ENCODE data around the gene CAMK1D.

CAMK1D gene

GRCh38 chr10:12834116-12834665, 484.8 kb downstream of the CAMK1D start:
- Mint-ChIP-seq H3K36me3 (ENCODE audit: low read depth) (peaks cover 19% of the 10 kb centered on the region), H3K27ac (no peak overlapping the region), H3K9me3 (no peaks in the 10 kb centered on the region), H3K27me3 (no peaks in the 10 kb centered on the region), H3K4me1 (ENCODE audit: low read depth) (no peaks in the 10 kb centered on the region), H3K4me3 (no peak overlapping the region)
- intact Hi-C loops (cut with micrococcal nuclease), result no loop called here

DNA sequence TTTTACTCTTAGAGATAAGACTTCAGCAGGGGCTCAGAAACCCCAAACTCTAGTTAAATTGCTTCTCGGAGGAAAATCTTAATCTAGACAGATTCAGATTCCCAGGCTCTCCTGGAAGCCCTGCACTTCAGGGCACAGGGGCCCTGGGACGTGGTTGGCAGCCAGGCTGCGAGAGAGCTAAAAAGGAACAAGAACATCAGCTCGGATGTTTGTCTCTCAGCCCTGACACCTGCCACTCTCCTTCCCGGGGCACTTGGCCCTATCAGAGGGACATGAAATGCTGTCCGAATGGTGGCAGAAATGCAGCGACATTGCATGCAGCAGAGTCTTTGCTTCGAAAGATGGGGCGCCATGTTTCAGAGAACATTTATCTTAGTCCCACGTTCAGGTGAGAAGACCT, 485.4 kb downstream of the CAMK1D start:
- Mint-ChIP-seq H3K27ac (no peak overlapping the region), H3K27me3 (no peaks in the 10 kb centered on the region), H3K4me1 (ENCODE audit: low read depth) (no peaks in the 10 kb centered on the region), H3K4me3 (no peak overlapping the region), H3K9me3 (no peaks in the 10 kb centered on the region), H3K36me3 (ENCODE audit: low read depth) (peaks cover 14% of the 10 kb centered on the region)
- intact Hi-C loops (cut with micrococcal nuclease), result no loop called here

- H3K27me3 Mint-ChIP-seq, result no peaks in the 10 kb centered on the region
- no peak overlapping the region for H3K4me3 Mint-ChIP-seq
- intact Hi-C loops (cut with micrococcal nuclease), result no loop called here
- H3K27ac Mint-ChIP-seq, result no peak overlapping the region
- no peaks in the 10 kb centered on the region for H3K4me1 Mint-ChIP-seq (ENCODE audit: low read depth)
- peaks cover 4% of the 10 kb centered on the region for H3K36me3 Mint-ChIP-seq (ENCODE audit: low read depth)
- no peaks in the 10 kb centered on the region for H3K9me3 Mint-ChIP-seq
Measured at GRCh38 chr10:12835709-12836108, 486.4 kb downstream of the CAMK1D start.

- Mint-ChIP-seq H3K27me3 (no peaks in the 10 kb centered on the region), H3K4me1 (ENCODE audit: low read depth) (no peaks in the 10 kb centered on the region), H3K4me3 (no peak overlapping the region), H3K36me3 (ENCODE audit: low read depth) (no peaks in the 10 kb centered on the region), H3K27ac (no peak overlapping the region), H3K9me3 (no peaks in the 10 kb centered on the region)
- intact Hi-C loops (cut with micrococcal nuclease), result no loop called here
Measured at GRCh38 chr10:12838366-12838765, 489.0 kb downstream of the CAMK1D start.

DNA sequence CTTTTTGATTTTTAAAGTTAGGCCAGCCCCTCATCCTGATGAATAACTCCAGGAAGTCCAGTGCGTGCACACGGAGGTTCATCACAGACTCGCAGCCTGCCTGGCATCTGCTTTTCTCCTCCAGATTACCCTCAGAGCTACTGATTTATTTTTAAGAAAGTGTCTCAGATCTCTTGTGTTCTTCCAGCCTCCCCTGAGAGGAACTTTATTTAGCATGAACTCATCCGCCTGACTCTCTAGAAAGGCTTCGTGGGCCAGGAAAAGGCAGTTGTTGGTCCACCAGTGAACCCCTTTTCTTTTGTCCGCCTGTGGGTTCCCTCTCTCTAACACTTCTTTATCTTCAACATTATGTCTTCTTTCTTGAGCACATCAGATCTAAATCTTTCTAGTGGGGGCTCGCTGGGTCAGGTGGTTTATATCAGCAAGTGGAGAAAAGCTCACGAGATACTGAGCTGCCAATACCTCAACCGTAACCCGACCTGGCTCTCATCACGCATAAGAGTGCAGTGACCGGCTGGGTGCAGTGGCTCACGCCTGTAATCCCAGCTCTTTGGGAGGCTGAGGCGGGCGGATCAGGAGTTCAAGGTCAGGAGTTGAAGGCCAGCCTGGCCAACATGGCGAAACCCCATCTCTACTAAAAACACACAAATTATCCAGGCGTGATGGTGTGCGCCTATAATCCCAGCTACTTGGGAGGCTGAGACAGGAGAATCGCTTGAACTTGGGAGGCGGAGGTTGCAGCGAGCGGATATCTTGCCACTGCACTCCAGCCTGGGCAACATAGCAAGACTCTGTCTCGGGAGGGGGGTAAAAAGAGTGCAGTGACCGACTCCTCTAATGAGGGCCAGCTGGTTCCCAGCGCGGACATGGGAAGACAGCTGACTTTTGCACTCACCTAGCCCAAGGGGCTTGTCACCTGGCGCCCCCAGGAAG, 489.9 kb downstream of the CAMK1D start:
- H3K4me1 Mint-ChIP-seq (ENCODE audit: low read depth), result no peaks in the 10 kb centered on the region

DNA sequence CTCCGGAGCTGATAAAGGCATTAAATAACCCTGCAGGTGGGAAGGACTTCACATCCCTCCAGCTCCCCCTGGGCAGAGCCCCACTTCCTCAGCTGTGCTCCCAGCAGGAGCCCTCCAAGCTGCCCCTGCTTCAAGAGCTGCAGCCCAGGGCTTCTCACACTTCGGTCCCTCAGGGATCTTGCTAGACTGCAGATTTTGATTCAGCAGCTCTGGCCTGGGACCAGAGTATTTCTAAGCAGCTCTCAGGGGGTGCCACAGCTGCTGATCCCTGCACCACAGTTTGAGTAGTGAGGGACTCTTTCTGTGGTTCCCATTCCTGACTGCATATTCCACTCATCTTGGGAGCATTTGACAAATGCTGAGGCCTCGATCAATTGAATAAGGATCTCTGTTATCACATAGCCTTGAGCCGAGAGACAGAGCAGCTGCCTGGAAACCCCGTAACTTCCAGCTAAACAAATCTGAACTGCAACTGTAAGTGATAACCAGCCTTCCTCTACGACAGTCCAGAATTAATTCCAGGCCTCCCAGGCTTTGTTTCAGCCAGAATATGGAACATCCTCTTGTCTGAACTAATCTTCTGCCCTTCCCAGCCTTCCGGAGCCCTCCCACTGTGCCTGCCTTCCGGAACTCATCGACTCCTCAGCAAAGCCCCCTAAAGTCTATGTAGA, 490.7 kb downstream of the CAMK1D start:
- intact Hi-C loops (cut with micrococcal nuclease), result no loop called here
- Mint-ChIP-seq H3K9me3 (no peaks in the 10 kb centered on the region), H3K4me3 (no peak overlapping the region), H3K36me3 (ENCODE audit: low read depth) (no peaks in the 10 kb centered on the region), H3K27me3 (no peaks in the 10 kb centered on the region), H3K4me1 (ENCODE audit: low read depth) (no peaks in the 10 kb centered on the region), H3K27ac (no peak overlapping the region)

More for the DNA sequence above, 489.9 kb downstream of the CAMK1D start:
- H3K27ac Mint-ChIP-seq, result no peak overlapping the region
- no peaks in the 10 kb centered on the region for H3K36me3 Mint-ChIP-seq (ENCODE audit: low read depth)
- H3K9me3 Mint-ChIP-seq, result no peaks in the 10 kb centered on the region
- intact Hi-C loops (cut with micrococcal nuclease), result no loop called here
- H3K27me3 Mint-ChIP-seq, result no peaks in the 10 kb centered on the region
- no peak overlapping the region for H3K4me3 Mint-ChIP-seq

DNA sequence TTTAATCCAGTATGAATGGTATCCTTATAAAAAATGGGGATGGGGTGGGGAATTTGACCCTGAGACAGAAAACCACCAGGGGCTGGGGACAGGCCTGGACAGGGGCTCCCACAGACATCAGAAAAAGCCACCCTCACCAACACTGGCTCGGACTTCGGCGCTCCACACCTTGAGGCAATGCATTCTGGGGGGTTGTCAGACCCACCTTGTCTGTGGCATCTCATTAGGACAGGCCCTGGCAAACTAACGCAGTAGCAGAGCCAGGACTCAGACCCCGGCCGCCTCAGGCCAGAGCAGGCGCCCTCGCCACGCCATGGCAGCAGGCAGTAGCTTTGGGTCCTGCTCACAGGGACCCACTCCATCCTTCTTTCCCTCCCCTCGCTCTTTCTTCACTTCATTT, 492.1 kb downstream of the CAMK1D start:
- Mint-ChIP-seq H3K27ac (no peak overlapping the region), H3K4me1 (ENCODE audit: low read depth) (no peaks in the 10 kb centered on the region), H3K27me3 (peaks cover 1% of the 10 kb centered on the region), H3K9me3 (no peaks in the 10 kb centered on the region), H3K36me3 (ENCODE audit: low read depth) (no peaks in the 10 kb centered on the region), H3K4me3 (no peak overlapping the region)
- intact Hi-C loops (cut with micrococcal nuclease), result no loop called here

- Mint-ChIP-seq H3K27me3 (peaks cover 1% of the 10 kb centered on the region), H3K4me1 (ENCODE audit: low read depth) (no peaks in the 10 kb centered on the region), H3K36me3 (ENCODE audit: low read depth) (no peaks in the 10 kb centered on the region), H3K27ac (no peak overlapping the region), H3K4me3 (no peak overlapping the region), H3K9me3 (no peaks in the 10 kb centered on the region)
- intact Hi-C loops (cut with micrococcal nuclease), result no loop called here
Measured at GRCh38 chr10:12841826-12842225, 492.5 kb downstream of the CAMK1D start.

DNA sequence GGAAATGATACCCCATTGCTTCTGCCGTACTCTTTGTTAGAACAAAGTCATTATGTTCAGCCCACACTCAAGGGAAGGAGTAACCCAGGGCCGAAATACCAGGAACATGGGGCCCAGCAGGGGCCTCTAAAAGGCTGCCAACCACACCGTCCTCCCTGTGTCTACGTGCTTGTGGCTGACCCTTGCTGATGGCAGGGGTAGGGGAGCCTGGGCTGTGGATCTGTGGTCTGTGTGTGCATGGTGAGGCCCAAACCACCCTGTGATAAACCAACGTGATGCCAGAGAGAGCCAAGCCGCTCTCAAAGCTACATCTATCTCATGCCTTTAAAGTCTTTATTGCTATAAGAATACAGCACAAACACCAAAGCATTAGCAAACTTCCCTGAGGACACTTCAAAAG, 493.0 kb downstream of the CAMK1D start:
- H3K36me3 Mint-ChIP-seq (ENCODE audit: low read depth), result no peaks in the 10 kb centered on the region
- no peak overlapping the region for H3K4me3 Mint-ChIP-seq
- no peaks in the 10 kb centered on the region for H3K9me3 Mint-ChIP-seq
- intact Hi-C loops (cut with micrococcal nuclease), result no loop called here
- peaks cover 1% of the 10 kb centered on the region for H3K27me3 Mint-ChIP-seq
- H3K27ac Mint-ChIP-seq, result no peak overlapping the region
- no peaks in the 10 kb centered on the region for H3K4me1 Mint-ChIP-seq (ENCODE audit: low read depth)

DNA sequence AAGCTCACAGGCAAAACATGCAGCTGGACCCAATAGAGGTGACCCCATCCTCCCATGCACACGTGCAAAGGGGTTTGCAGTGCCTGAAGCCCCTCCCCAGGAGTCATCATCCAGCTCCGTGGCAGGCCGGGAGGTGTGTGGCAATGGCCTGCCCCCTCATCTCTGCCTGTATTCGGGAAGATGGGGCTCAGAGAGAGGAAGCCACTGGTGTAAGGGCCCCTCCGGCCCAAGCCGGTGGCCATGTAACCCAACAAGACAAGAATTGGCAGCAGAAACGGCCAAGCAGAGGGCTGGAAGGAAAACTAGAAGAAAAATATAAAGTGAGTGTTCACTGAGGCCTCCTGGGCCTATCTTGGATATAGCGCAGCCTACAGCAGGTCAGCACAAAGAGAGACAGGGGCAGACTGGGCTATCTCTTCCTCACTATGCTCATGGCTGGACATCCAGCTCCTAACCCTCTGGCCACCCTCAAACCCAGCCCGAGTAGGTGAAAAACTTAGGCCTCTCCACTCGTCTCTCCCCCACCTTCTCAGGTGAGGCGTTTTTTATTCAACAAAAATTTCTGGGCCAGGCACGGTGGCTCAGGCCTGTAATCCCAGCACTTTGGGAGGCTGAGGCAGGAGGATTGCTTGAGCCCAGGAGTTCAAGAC, 494.1 kb downstream of the CAMK1D start:
- Mint-ChIP-seq H3K4me1 (ENCODE audit: low read depth) (no peaks in the 10 kb centered on the region), H3K9me3 (no peaks in the 10 kb centered on the region), H3K36me3 (ENCODE audit: low read depth) (no peaks in the 10 kb centered on the region), H3K27me3 (peaks cover 1% of the 10 kb centered on the region), H3K27ac (peak overlapping the region; percentile 6), H3K4me3 (no peak overlapping the region)
- intact Hi-C loops (cut with micrococcal nuclease), result no loop called here

DNA sequence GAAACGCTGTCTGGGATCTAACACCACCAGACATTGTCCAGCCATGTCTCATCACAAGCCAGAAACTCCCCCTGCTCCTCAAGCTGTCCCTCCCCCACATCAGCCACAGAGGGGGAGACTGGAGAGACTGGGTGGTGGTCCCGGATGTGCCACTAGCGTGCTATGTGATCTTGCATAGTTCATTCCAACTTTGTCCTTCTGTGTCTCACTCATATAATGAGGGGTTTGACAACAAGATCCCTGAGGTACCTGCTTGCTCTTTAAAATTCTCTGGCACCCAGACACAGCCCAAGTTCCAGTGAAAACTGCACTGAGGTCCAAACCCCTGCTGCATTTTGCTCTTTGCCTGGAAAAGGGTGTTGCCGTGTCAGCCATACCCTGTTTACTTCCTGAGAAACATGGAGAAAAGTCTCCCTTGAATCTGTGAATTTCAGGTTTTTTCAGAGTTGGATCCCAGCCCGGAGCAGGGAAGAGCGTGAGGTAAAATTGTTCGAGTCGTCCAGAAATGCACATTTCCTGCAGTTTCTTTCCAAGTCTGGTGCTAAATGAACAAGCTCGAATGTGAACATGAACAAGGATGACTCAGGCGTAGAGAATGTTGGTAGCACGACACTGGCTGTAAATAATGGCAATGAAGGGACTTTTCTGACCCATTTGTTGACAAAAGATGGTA, 495.6 kb downstream of the CAMK1D start:
- no peaks in the 10 kb centered on the region for H3K36me3 Mint-ChIP-seq (ENCODE audit: low read depth)
- no peaks in the 10 kb centered on the region for H3K4me1 Mint-ChIP-seq (ENCODE audit: low read depth)
- H3K4me3 Mint-ChIP-seq, result no peak overlapping the region
- intact Hi-C loops (cut with micrococcal nuclease), result no loop called here
- peaks cover 14% of the 10 kb centered on the region for H3K27me3 Mint-ChIP-seq
- no peak overlapping the region for H3K27ac Mint-ChIP-seq
- H3K9me3 Mint-ChIP-seq, result no peaks in the 10 kb centered on the region

DNA sequence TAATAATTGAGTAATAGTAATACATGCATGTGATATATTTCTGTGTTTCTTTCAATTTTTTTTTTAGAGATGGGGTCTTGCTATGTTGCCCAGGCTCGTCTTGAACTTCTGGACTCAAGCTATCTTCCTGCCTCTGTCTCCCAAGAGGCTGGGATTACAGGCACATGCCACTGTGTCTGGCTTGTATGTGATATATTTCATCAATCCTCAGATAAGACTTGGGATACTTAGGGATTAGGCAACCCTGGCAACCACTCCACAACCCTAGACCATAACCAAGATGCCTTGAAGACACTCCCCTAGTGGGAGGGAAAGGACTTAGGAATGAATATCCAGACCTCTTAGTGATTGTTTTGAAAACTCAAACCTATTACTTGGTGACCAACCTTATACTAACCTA, 497.4 kb downstream of the CAMK1D start:
- Mint-ChIP-seq H3K4me1 (ENCODE audit: low read depth) (no peaks in the 10 kb centered on the region), H3K36me3 (ENCODE audit: low read depth) (no peaks in the 10 kb centered on the region), H3K27me3 (peaks cover 16% of the 10 kb centered on the region), H3K27ac (no peak overlapping the region), H3K4me3 (no peak overlapping the region), H3K9me3 (no peaks in the 10 kb centered on the region)
- intact Hi-C loops (cut with micrococcal nuclease), result no loop called here

DNA sequence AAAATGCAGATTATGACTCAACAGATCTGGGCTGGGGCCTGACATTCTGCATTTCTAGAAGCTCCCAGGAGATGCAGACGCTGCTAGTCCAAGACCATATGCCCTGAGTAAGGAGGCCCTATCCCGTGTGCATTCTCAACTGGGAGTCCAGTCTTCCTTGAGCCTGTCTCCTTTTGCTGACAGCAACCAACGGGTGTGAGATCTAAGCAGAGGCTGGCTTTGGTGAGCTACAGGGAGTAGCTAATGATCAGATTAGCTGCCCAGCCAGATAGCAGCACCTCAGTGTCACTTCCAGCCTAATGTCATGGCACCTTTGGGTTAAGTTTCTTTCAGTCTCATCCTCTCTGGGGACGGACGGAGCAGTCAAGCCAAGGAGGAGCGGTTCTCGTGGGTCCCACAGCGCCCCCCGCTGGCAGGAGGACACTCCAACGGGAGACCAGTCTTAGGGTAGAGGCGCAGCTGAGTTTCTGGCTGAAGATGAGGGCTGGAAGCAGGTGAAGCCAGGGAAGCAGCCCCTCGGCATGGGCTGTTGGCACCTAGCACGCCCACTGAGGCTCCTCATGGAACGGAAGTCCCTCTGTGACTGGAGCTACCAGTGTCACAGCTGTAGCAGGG, 498.1 kb downstream of the CAMK1D start:
- Mint-ChIP-seq H3K9me3 (no peaks in the 10 kb centered on the region), H3K4me3 (no peak overlapping the region), H3K27me3 (peaks cover 16% of the 10 kb centered on the region), H3K36me3 (ENCODE audit: low read depth) (no peaks in the 10 kb centered on the region), H3K27ac (no peak overlapping the region), H3K4me1 (ENCODE audit: low read depth) (no peaks in the 10 kb centered on the region)
- intact Hi-C loops (cut with micrococcal nuclease), result no loop called here

Measured in dendritic cell treated with granulocyte-macrophage colony-stimulating factor and Interleukin-4, amounts not matched to agents 40 ng/mL and 50 ng/mL, for 4 days (primary cell).